Measurements from ENCODE around the gene FBXL15.

The FBXL15 gene

DNA sequence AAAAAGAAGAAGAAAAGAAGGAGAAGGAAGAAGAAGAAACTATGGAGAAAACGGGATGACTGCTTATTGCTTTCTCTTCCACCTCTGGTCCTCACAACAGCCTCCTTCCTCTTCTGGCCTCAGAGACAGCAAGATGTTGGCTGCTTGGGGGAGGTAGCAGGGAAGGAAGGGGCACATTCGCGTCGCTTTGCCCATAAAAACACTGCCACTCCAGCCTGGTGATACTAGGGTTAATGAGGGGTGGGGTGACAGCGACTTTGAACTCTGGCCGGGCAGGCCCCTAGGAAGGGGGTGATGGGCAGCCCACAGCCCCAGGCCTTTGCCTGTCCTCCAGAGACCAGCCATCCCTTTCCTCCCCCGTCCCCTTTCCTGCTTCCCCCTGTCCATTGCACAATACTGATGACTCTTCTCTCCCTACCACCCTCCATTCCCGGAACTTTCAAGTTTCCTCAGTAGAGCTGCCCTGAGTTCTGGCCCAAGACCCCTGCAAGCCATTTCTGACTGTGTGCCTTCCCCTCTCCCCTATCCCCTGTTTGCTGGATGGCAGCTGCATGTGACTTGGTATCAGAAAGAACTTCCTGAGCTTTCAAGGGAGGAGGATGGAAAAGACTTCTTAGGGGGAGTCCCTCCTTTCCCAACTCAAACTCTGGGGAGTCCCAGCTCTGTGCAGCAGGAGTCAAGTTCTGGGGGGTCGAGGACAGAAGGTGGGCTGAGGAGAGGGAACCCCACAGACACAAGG is 13.9 kb downstream of the FBXL15 start:
- TF ChIP-seq, protein P1, sequence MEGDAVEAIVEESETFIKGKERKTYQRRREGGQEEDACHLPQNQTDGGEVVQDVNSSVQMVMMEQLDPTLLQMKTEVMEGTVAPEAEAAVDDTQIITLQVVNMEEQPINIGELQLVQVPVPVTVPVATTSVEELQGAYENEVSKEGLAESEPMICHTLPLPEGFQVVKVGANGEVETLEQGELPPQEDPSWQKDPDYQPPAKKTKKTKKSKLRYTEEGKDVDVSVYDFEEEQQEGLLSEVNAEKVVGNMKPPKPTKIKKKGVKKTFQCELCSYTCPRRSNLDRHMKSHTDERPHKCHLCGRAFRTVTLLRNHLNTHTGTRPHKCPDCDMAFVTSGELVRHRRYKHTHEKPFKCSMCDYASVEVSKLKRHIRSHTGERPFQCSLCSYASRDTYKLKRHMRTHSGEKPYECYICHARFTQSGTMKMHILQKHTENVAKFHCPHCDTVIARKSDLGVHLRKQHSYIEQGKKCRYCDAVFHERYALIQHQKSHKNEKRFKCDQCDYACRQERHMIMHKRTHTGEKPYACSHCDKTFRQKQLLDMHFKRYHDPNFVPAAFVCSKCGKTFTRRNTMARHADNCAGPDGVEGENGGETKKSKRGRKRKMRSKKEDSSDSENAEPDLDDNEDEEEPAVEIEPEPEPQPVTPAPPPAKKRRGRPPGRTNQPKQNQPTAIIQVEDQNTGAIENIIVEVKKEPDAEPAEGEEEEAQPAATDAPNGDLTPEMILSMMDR (IDR thresholded peaks at IDR 0.05; ENCODE audit: low read depth, low read length, poor library complexity, severe bottlenecking) = no peak
- TF ChIP-seq EZH2phosphoT487 (IDR thresholded peaks at IDR 0.05; ENCODE audit: borderline replicate concordance, low read length) = no peak
- Histone ChIP-seq H3K4me3 (ENCODE audit: low read length) (no peak overlapping the region), H3K27ac (ENCODE audit: low read depth, low read length) (no peak overlapping the region), H3K4me1 (ENCODE audit: control insufficient read depth, low read length) (peaks cover 16% of the 10 kb centered on the region), H3K9me3 (ENCODE audit: control insufficient read depth, insufficient read depth, low read length) (no peaks in the 10 kb centered on the region), H3F3A (ENCODE audit: control insufficient read depth, insufficient read depth) (no peaks in the 10 kb centered on the region), H4K20me1 (ENCODE audit: control insufficient read depth, insufficient read depth, low read depth, low read length) (no peaks in the 10 kb centered on the region), H3K36me3 (ENCODE audit: control insufficient read depth, low read length) (peaks cover 8% of the 10 kb centered on the region), H3K4me2 (ENCODE audit: low read length) (no peak overlapping the region), H3K27me3 (ENCODE audit: control insufficient read depth, low read length) (peaks cover 15% of the 10 kb centered on the region), H3K79me2 (ENCODE audit: control insufficient read depth, low read length) (peaks cover 16% of the 10 kb centered on the region), H3K9me2 (replicated peaks; ENCODE audit: control insufficient read depth, low read length) (no peaks in the 10 kb centered on the region)

DNA sequence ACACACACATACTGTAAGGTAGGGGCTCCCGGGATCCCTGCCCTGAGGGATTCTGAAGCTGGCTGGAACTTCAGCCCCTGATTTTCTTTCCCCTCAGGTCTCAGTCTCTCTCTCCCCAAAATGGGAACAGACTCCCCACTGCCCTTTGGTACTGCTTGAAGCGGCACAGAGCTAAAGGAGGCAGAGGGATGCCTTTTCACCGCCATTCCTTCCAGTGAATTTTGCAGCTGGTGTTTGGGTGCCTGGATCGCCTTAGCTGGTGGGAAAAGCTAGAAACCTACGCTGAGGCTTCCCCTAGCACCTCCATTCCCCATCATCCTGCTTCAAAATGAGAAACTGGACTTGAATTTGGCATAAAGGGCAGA is 14.5 kb downstream of the FBXL15 start:
- Histone ChIP-seq H3K36me3 (ENCODE audit: control insufficient read depth, low read length) (peaks cover 8% of the 10 kb centered on the region), H3K4me1 (ENCODE audit: control insufficient read depth, low read length) (peaks cover 16% of the 10 kb centered on the region), H3F3A (ENCODE audit: control insufficient read depth, insufficient read depth) (no peaks in the 10 kb centered on the region), H3K27me3 (ENCODE audit: control insufficient read depth, low read length) (peaks cover 15% of the 10 kb centered on the region), H3K27ac (ENCODE audit: low read depth, low read length) (no peak overlapping the region), H3K79me2 (ENCODE audit: control insufficient read depth, low read length) (peaks cover 16% of the 10 kb centered on the region), H3K4me3 (ENCODE audit: low read length) (no peak overlapping the region), H3K9me3 (ENCODE audit: control insufficient read depth, insufficient read depth, low read length) (no peaks in the 10 kb centered on the region), H3K4me2 (ENCODE audit: low read length) (no peak overlapping the region), H3K9me2 (replicated peaks; ENCODE audit: control insufficient read depth, low read length) (no peaks in the 10 kb centered on the region), H4K20me1 (ENCODE audit: control insufficient read depth, insufficient read depth, low read depth, low read length) (no peaks in the 10 kb centered on the region)
- TF ChIP-seq, protein P1 (IDR thresholded peaks at IDR 0.05; ENCODE audit: low read depth, low read length, poor library complexity, severe bottlenecking) = no peak
- TF ChIP-seq EZH2phosphoT487 (IDR thresholded peaks at IDR 0.05; ENCODE audit: borderline replicate concordance, low read length) = no peak

DNA sequence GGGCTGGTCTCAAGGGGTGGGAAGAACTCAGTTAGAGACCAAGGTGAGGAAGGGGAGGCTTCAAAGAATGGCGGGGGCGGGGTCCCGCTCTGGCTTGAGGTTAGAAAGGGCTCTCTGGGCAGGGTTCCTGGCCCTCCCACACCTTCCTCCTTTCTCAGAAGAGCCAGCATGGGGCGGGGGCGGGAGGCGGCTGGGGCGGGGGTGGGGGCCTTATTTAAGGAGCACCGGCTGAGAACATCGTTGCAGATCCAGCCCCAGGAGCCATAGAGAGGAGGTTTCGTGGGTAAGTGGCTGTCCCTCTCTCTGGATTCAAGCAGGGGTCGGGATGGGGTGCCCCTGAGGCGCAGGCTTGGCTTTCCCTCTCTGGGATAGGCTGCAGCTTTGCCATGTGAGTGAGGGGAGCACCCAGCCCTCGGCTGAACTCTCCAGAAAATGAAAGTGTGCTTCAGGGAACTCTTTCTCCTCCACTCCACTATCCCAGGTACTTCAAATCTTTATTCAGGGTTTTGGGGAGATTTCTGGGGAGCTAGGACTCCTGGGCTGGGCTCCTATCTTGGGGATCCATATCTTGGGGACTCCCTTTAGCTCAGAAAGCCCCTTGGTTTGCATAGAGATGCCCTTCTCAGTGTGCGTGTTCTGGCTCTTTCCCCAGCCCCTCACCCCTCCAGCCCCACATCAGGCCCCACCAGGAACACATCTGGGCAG is 15.0 kb downstream of the FBXL15 start:
- H3K27me3 ChIP-seq (ENCODE audit: control insufficient read depth, low read length) = peaks cover 15% of the 10 kb centered on the region
- H3F3A ChIP-seq (ENCODE audit: control insufficient read depth, insufficient read depth) = no peaks in the 10 kb centered on the region
- no peak overlapping the region for H3K4me3 ChIP-seq (ENCODE audit: low read length)
- no peaks in the 10 kb centered on the region for H3K9me3 ChIP-seq (ENCODE audit: control insufficient read depth, insufficient read depth, low read length)
- H3K36me3 ChIP-seq (ENCODE audit: control insufficient read depth, low read length) = peaks cover 6% of the 10 kb centered on the region
- TF ChIP-seq EZH2phosphoT487 (IDR thresholded peaks at IDR 0.05; ENCODE audit: borderline replicate concordance, low read length) = no peak
- TF ChIP-seq, protein P1 (IDR thresholded peaks at IDR 0.05; ENCODE audit: low read depth, low read length, poor library complexity, severe bottlenecking) = no peak
- peaks cover 14% of the 10 kb centered on the region for H3K79me2 ChIP-seq (ENCODE audit: control insufficient read depth, low read length)
- H3K27ac ChIP-seq (ENCODE audit: low read depth, low read length) = no peak overlapping the region
- H3K4me1 ChIP-seq (ENCODE audit: control insufficient read depth, low read length) = peaks cover 18% of the 10 kb centered on the region
- no peaks in the 10 kb centered on the region for H3K9me2 ChIP-seq (replicated peaks; ENCODE audit: control insufficient read depth, low read length)
- H3K4me2 ChIP-seq (ENCODE audit: low read length) = no peak overlapping the region; the same call in 1 of the 2 replicates
- H4K20me1 ChIP-seq (ENCODE audit: control insufficient read depth, insufficient read depth, low read depth, low read length) = no peaks in the 10 kb centered on the region
